PC-3 (cell line): ENCODE data around the gene ELK1. TPM values are rescaled to one million over a fixed set of nuclear protein-coding genes. Genes with fewer than 3 reads are reported as not detected.

Experiments used
- ATAC-seq: fragments of 200-7000 bp; cut with Tn5 transposase; 2 replicates; pipeline ENCODE4 v1.9.1; 2020; ENCODE audit warnings: mild to moderate bottlenecking, moderate library complexity
- BruUV-seq: library from RNA; stranded (reverse); fragments of 400-500 nt; replicated peaks from 2 replicates; lab custom pipeline; 2021; lab: Mats Ljungman, UMichigan
- CTCF ChIA-PET: fragments of 300-600 bp; sonication (Branson Sonifier 250); formaldehyde crosslinking; loops from one replicate; lab custom pipeline; 2022; ENCODE audit warnings: antibody characterized with exemption; lab: Charles Lee
- POLR2A ChIA-PET: fragments of 300-600 bp; sonication (Branson Sonifier 250); formaldehyde crosslinking; loops from one replicate; lab custom pipeline; 2022; ENCODE audit warnings: antibody characterized with exemption; ENCODE audit not compliant: unreplicated experiment; lab: Charles Lee
- DNase-seq: peaks from one replicate; pipeline ENCODE4 v3.0.0-alpha.2; 2015
- H2AFZ ChIP-seq: fragments of 300-600 bp; sonication (generic); 2 replicates; pipeline ENCODE4 v1.6.0; 2016; ENCODE audit warnings: antibody characterized with exemption, low read length
- H3F3A ChIP-seq: fragments of 300-600 bp; sonication (generic); one replicate; pipeline ENCODE4 v1.6.0; 2017; ENCODE audit warnings: antibody characterized with exemption, low read length, control low read depth, mild to moderate bottlenecking; ENCODE audit not compliant: unreplicated experiment
- H3K27ac ChIP-seq: fragments of 300-600 bp; sonication (generic); 2 replicates; pipeline ENCODE4 v1.5.1; 2016; ENCODE audit warnings: mild to moderate bottlenecking, low read length
- H3K27me3 ChIP-seq: fragments of 300-600 bp; sonication (generic); 2 replicates; pipeline ENCODE4 v1.6.1; 2016; ENCODE audit warnings: low read length, mixed read lengths
- H3K36me3 ChIP-seq: fragments of 300-600 bp; sonication (generic); 2 replicates; pipeline ENCODE4 v1.6.1; 2016; ENCODE audit warnings: low read depth, mixed run types, low read length, mixed read lengths
- H3K4me1 ChIP-seq: fragments of 300-600 bp; sonication (generic); 2 replicates; pipeline ENCODE4 v1.5.1; 2016; ENCODE audit warnings: low read length; ENCODE audit not compliant: insufficient read depth
- H3K4me2 ChIP-seq: fragments of 300-600 bp; sonication (generic); 2 replicates; pipeline ENCODE4 v1.6.0; 2016; ENCODE audit warnings: low read length
- H3K4me3 ChIP-seq: fragments of 300-600 bp; sonication (generic); 2 replicates; pipeline ENCODE4 v1.5.1; 2016; ENCODE audit warnings: mild to moderate bottlenecking, low read length, mixed read lengths
- H3K79me2 ChIP-seq: fragments of 300-600 bp; sonication (generic); 2 replicates; pipeline ENCODE4 v1.6.1; 2017; ENCODE audit warnings: low read length, mixed read lengths
- H3K9ac ChIP-seq: fragments of 300-600 bp; sonication (generic); 2 replicates; pipeline ENCODE4 v1.6.0; 2016; ENCODE audit warnings: mild to moderate bottlenecking, low read length
- H3K9me2 ChIP-seq: fragments of 300-600 bp; sonication (generic); replicated peaks from 2 replicates; pipeline ENCODE4 v1.6.1; 2016; ENCODE audit warnings: mixed run types, low read length, mixed read lengths
- H3K9me3 ChIP-seq: fragments of 300-600 bp; sonication (generic); 2 replicates; pipeline ENCODE4 v1.6.1; 2016; ENCODE audit warnings: low read length, mixed read lengths
- H4K20me1 ChIP-seq: fragments of 300-600 bp; sonication (generic); 2 replicates; pipeline ENCODE4 v1.6.1; 2016; ENCODE audit warnings: low read length, mixed read lengths
- EZH2 ChIP-seq: fragments of 300-600 bp; sonication (generic); IDR thresholded peaks from one replicate; pipeline ENCODE4 v1.6.1; 2017; ENCODE audit warnings: antibody characterized with exemption, mild to moderate bottlenecking, low read length; ENCODE audit not compliant: unreplicated experiment
- EZH2phosphoT487 ChIP-seq: fragments of 300-600 bp; sonication (generic); IDR thresholded peaks from 2 replicates; pipeline ENCODE4 v1.6.1; 2018; ENCODE audit warnings: mild to moderate bottlenecking, antibody characterized with exemption, low read length, borderline replicate concordance
- intact Hi-C: fragments of 100-400 bp; cut with micrococcal nuclease; formaldehyde crosslinking; loops from 2 replicates; pipeline ENCODE4 v1.9.0; 2023
- microRNA-seq: library from miRNA; unstranded; fragments of <30 nt; microRNA quantifications from one replicate; pipeline ENCODE4 v1.1.0, GENCODE V29; 2020; ENCODE audit not compliant: unreplicated experiment
- total RNA-seq: library from RNA; depleted of rRNA; stranded (reverse); fragments of >200 nt; gene quantifications from 2 replicates; pipeline ENCODE4 v1.2.3, GENCODE V29; 2014; rRNA removed
- TF ChIP-seq, protein P1 (sequence below): fragments of 300-600 bp; sonication (generic); conservative IDR thresholded peaks from 2 replicates; pipeline ENCODE4 v1.5.1; 2017; ENCODE audit warnings: antibody characterized with exemption, low read depth, mild to moderate bottlenecking, low read length

ELK1 gene
- total RNA-seq, 1 experiment from 2014 or later, result 59.0 TPM

DNA sequence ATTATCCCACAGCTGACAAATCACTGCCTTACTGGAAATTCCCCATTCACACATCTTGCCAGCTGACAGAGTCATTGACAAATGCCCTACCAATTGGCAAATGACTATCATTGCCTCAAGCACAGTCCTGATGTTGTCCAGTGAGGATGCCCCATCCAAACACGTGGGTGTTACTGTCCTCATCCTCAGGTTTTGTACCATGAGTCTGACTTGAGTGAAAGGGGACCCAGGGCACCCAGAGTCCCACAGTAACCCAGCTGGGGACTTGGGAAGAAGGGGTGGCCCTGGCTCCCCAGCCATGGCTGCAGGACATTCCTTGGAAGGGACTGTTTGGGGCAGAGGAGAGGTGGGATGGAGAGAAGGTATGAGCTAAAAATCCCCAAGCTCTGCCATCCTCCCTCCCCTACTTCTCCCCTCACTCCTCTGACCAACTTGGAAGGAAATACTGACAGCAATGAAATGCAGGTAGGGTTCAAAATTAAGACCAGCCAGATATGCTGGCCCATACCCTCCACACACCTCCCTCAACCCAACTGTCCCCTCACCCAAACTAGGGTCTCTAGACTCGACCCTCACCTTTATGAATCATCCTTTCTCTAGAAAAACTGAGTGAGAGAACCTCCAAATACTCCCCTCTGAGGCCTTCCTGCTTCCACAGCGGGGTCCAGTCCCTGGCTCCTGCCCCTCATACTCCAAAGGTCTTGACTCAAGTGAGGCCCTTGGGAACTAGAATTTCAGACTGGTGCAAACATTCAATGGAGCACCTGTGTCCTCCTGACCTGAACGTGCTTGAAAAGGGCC lies 63.1 kb downstream of the ELK1 start:
- H3K27ac ChIP-seq, result no peak overlapping the region
- intact Hi-C loops, result no loop called here
- POLR2A ChIA-PET, result no interaction called here
- no peak overlapping the region for H3K4me3 ChIP-seq
- CTCF ChIA-PET, result no interaction called here
- BruUV-seq, result no TSS peak
- no peaks in the 10 kb centered on the region for H3K27me3 ChIP-seq
- no peak for TF ChIP-seq EZH2
- TF ChIP-seq EZH2phosphoT487, result no peak
- TF ChIP-seq, protein P1, sequence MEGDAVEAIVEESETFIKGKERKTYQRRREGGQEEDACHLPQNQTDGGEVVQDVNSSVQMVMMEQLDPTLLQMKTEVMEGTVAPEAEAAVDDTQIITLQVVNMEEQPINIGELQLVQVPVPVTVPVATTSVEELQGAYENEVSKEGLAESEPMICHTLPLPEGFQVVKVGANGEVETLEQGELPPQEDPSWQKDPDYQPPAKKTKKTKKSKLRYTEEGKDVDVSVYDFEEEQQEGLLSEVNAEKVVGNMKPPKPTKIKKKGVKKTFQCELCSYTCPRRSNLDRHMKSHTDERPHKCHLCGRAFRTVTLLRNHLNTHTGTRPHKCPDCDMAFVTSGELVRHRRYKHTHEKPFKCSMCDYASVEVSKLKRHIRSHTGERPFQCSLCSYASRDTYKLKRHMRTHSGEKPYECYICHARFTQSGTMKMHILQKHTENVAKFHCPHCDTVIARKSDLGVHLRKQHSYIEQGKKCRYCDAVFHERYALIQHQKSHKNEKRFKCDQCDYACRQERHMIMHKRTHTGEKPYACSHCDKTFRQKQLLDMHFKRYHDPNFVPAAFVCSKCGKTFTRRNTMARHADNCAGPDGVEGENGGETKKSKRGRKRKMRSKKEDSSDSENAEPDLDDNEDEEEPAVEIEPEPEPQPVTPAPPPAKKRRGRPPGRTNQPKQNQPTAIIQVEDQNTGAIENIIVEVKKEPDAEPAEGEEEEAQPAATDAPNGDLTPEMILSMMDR, result no peak
- H2AFZ ChIP-seq, result no peak overlapping the region
- no peaks in the 10 kb centered on the region for H3K9me3 ChIP-seq
- H3K79me2 ChIP-seq, result peaks cover 18% of the 10 kb centered on the region
- ATAC-seq (no peak), DNase-seq (no peak)
- no peaks in the 10 kb centered on the region for H4K20me1 ChIP-seq
- no peaks in the 10 kb centered on the region for H3F3A ChIP-seq
- peaks cover 14% of the 10 kb centered on the region for H3K4me1 ChIP-seq
- H3K9me2 ChIP-seq, result no peaks in the 10 kb centered on the region
- no peak overlapping the region for H3K9ac ChIP-seq
- H3K36me3 ChIP-seq, result no peaks in the 10 kb centered on the region; the same call in 1 of the 2 replicates
- no peak overlapping the region for H3K4me2 ChIP-seq

DNA sequence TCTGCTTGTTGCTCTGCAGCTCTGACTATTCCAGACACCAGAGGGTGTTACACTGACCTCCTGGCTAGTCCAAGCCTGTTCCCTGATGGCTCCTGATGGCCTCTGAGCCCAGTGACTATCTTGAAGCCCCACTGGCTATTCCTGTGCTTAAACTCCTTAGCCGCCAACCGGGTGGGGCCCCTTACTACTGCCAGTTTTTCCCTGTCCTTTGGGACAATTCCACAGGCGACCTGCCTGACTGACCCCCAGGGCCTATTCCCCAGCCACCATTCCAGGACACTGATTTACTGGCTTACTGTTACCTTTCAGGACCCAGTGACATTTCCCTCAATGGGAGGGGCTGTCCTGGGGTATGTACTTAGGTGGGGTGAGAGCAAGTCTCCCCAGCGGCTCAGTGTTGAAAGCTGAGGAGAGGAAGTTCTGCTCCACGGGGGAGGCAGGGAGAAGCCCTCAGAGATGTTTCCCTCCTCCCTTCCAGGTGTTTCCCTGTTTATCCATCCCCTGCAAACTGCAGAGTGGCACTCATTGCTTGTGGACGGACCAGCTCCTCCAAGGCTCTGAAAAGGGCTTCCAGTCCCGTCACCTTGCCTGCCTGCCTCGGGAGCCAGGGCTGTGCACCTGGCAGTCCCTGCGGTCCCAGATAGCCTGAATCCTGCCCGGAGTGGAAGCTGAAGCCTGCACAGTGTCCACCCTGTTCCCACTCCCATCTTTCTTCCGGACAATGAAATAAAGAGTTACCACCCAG lies 64.1 kb downstream of the ELK1 start:
- Histone ChIP-seq H3K79me2 (peaks cover 18% of the 10 kb centered on the region), H3K36me3 (no peaks in the 10 kb centered on the region; the same call in 1 of the 2 replicates), H3K9me3 (no peaks in the 10 kb centered on the region), H4K20me1 (no peaks in the 10 kb centered on the region), H3F3A (no peaks in the 10 kb centered on the region), H3K9ac (no peak overlapping the region), H3K4me2 (no peak overlapping the region), H3K4me1 (peaks cover 20% of the 10 kb centered on the region), H3K9me2 (no peaks in the 10 kb centered on the region), H3K4me3 (no peak overlapping the region), H3K27ac (no peak overlapping the region), H2AFZ (no peak overlapping the region), H3K27me3 (no peaks in the 10 kb centered on the region)
- CTCF ChIA-PET, result no interaction called here
- BruUV-seq, result no TSS peak
- DNase-seq, result no peak
- POLR2A ChIA-PET, result no interaction called here
- intact Hi-C loops, result no loop called here
- no peak for TF ChIP-seq EZH2
- TF ChIP-seq EZH2phosphoT487, result no peak
- TF ChIP-seq, protein P1, result no peak
- no peak for ATAC-seq

Small RNA genes lying within 50 kb of the gene (microRNA-seq; reads per million reads assigned to microRNA genes)
- not detected for gene MIR4769

Other genes starting within 250 kb of the ELK1 start
- 11.1 and 11.3 TPM in 2 replicates for gene ZNF41, start 167.3 kb downstream of the ELK1 start, total RNA-seq
- 52.6 and 77.1 TPM in 2 replicates for gene ARAF, start 89.4 kb downstream of the ELK1 start, total RNA-seq
- 207 and 222 TPM in 2 replicates for gene TIMP1, start 68.1 kb downstream of the ELK1 start, total RNA-seq
- gene SYN1, start 30.7 kb downstream of the ELK1 start, total RNA-seq, result not detected in 2 replicates
- 0.12 and 1.9 TPM in 2 replicates for gene CFP, start 20.6 kb downstream of the ELK1 start, total RNA-seq
- 143 and 144 TPM in 2 replicates for gene UXT, start 8.6 kb upstream of the ELK1 start, total RNA-seq
- gene ZNF81, start 186.3 kb upstream of the ELK1 start, total RNA-seq, result 4.4 and 9.5 TPM in 2 replicates